Trophoblast cell (in vitro differentiated cells and primary cell): ENCODE data around the gene AGBL4.
A peak's percentile ranks its signal among the peaks of the same experiment; 100 is the strongest.

ENCODE experiments used
- DNase-seq, 2 donors: peaks; one replicate each; pipeline ENCODE4 v3.0.0-alpha.2; 2016
- H2AFZ ChIP-seq: 2 replicates; pipeline ENCODE4 v1.6.1; 2013; ENCODE audit warnings: low read length, moderate library complexity, mild to moderate bottlenecking; ENCODE audit not compliant: insufficient read depth, poor library complexity
- H2AK5ac ChIP-seq: 2 replicates; pipeline ENCODE4 v1.6.1; 2013; ENCODE audit warnings: mild to moderate bottlenecking, low read length
- H2BK120ac ChIP-seq: 2 replicates; pipeline ENCODE4 v1.6.1; 2013; ENCODE audit warnings: low read length, mild to moderate bottlenecking, moderate library complexity; ENCODE audit not compliant: insufficient read depth, poor library complexity
- H2BK12ac ChIP-seq: 2 replicates; pipeline ENCODE4 v1.6.1; 2013; ENCODE audit warnings: mild to moderate bottlenecking, low read length, moderate library complexity
- H2BK5ac ChIP-seq: 2 replicates; pipeline ENCODE4 v1.6.1; 2013; ENCODE audit warnings: low read length, low read depth, moderate library complexity, mild to moderate bottlenecking; ENCODE audit not compliant: poor library complexity
- H3K14ac ChIP-seq: 2 replicates; pipeline ENCODE4 v1.6.1; 2013; ENCODE audit warnings: mild to moderate bottlenecking, low read length
- H3K18ac ChIP-seq: 2 replicates; pipeline ENCODE4 v1.6.1; 2013; ENCODE audit warnings: mild to moderate bottlenecking, low read length
- H3K23ac ChIP-seq: 2 replicates; pipeline ENCODE4 v1.6.1; 2013; ENCODE audit warnings: low read length
- H3K27ac ChIP-seq: 2 replicates; pipeline ENCODE4 v1.5.1; 2013; ENCODE audit warnings: low read depth, mild to moderate bottlenecking, inconsistent platforms, low read length, moderate library complexity
- H3K27me3 ChIP-seq: 2 replicates; pipeline ENCODE4 v1.6.1; 2013; ENCODE audit warnings: inconsistent platforms, mild to moderate bottlenecking, low read length, moderate library complexity; ENCODE audit not compliant: insufficient read depth
- H3K36me3 ChIP-seq, 2 experiments: 1 replicate in 1 of 2; 2 replicates in 1 of 2; pipeline ENCODE4 v1.6.1; 2013; ENCODE audit warnings: low read length in 2 of 2, mild to moderate bottlenecking in 2 of 2, moderate library complexity in 1 of 2; ENCODE audit not compliant: insufficient read depth in 2 of 2, control insufficient read depth in 1 of 2
- H3K4ac ChIP-seq: 2 replicates; pipeline ENCODE4 v1.6.1; 2013; ENCODE audit warnings: low read depth, mild to moderate bottlenecking, low read length, moderate library complexity
- H3K4me1 ChIP-seq, 2 experiments: 1 replicate in 1 of 2; 2 replicates in 1 of 2; pipeline ENCODE4 v1.6.1; 2013; ENCODE audit warnings: low read length in 2 of 2, mild to moderate bottlenecking in 2 of 2, moderate library complexity in 1 of 2; ENCODE audit not compliant: insufficient read depth in 2 of 2, control insufficient read depth in 1 of 2
- H3K4me2 ChIP-seq: 2 replicates; pipeline ENCODE4 v1.6.1; 2013; ENCODE audit warnings: inconsistent platforms, mild to moderate bottlenecking, low read length, moderate library complexity
- H3K4me3 ChIP-seq: 2 replicates; pipeline ENCODE4 v1.5.1; 2013; ENCODE audit warnings: mild to moderate bottlenecking, low read depth, low read length, inconsistent platforms
- H3K79me1 ChIP-seq: one replicate; pipeline ENCODE4 v1.6.1; 2013; ENCODE audit warnings: low read length
- H3K79me2 ChIP-seq: 2 replicates; pipeline ENCODE4 v1.6.1; 2013; ENCODE audit warnings: low read length, mild to moderate bottlenecking; ENCODE audit not compliant: control insufficient read depth, insufficient read depth, poor library complexity
- H3K9ac ChIP-seq: 2 replicates; pipeline ENCODE4 v1.6.1; 2013; ENCODE audit warnings: mild to moderate bottlenecking, low read length
- H3K9me3 ChIP-seq: 2 replicates; pipeline ENCODE4 v1.6.1; 2013; ENCODE audit warnings: low read depth, mild to moderate bottlenecking, control low read depth, inconsistent platforms, low read length; ENCODE audit not compliant: insufficient read depth
- H4K12ac ChIP-seq: 2 replicates; pipeline ENCODE4 v1.6.1; 2013; ENCODE audit warnings: low read depth, mild to moderate bottlenecking, low read length, moderate library complexity
- H4K8ac ChIP-seq: 2 replicates; pipeline ENCODE4 v1.6.1; 2013; ENCODE audit warnings: low read depth, mild to moderate bottlenecking, low read length, moderate library complexity
- H4K91ac ChIP-seq: one replicate; pipeline ENCODE4 v1.6.1; 2013; ENCODE audit warnings: low read depth, mild to moderate bottlenecking, low read length, moderate library complexity
- WGBS: extraction: QIAGEN DNeasy Blood & Tissue Kit; methylation state at CpG from one replicate; pipeline ENCODE4 v1.1.7; 2013; ENCODE audit warnings: missing lambda C conversion rate; ENCODE audit not compliant: insufficient read length, insufficient coverage; ENCODE audit errors: extremely low coverage; 5-methylcytosine and 5-hydroxymethylcytosine counted together

The AGBL4 gene

GRCh38 chr1:49340576-49340975, 683.2 kb downstream of the AGBL4 start:
- no peak overlapping the region for H3K4me2 ChIP-seq
- no peak overlapping the region for H3K4ac ChIP-seq
- H4K12ac ChIP-seq: no peak overlapping the region
- no peak overlapping the region for H2BK5ac ChIP-seq
- no peak overlapping the region for H3K27ac ChIP-seq
- H2AFZ ChIP-seq: no peak overlapping the region
- no peak overlapping the region for H3K18ac ChIP-seq
- WGBS: no CpG with 5 or more reads among the region's 2 CpGs
- no peak overlapping the region for H2BK120ac ChIP-seq
- no peak overlapping the region for H3K4me3 ChIP-seq
- no peaks in the 10 kb centered on the region for H3K79me1 ChIP-seq
- H4K91ac ChIP-seq: no peak overlapping the region
- H3K4me1 ChIP-seq: no peaks in the 10 kb centered on the region
- DNase-seq: peak; percentile 22 to 59
- no peak overlapping the region for H3K14ac ChIP-seq
- H4K8ac ChIP-seq: no peak overlapping the region
- H3K36me3 ChIP-seq: no peaks in the 10 kb centered on the region
- H2BK12ac ChIP-seq: no peak overlapping the region
- no peak overlapping the region for H2AK5ac ChIP-seq
- no peak overlapping the region for H3K23ac ChIP-seq
- no peaks in the 10 kb centered on the region for H3K9me3 ChIP-seq
- no peak overlapping the region for H3K9ac ChIP-seq
- H3K27me3 ChIP-seq: no peaks in the 10 kb centered on the region
- no peaks in the 10 kb centered on the region for H3K79me2 ChIP-seq

GRCh38 chr1:49339043-49339442, 684.7 kb downstream of the AGBL4 start:
- no peak overlapping the region for H2AK5ac ChIP-seq
- no peak overlapping the region for H4K91ac ChIP-seq
- H4K12ac ChIP-seq: no peak overlapping the region
- no peaks in the 10 kb centered on the region for H3K27me3 ChIP-seq
- H2AFZ ChIP-seq: no peak overlapping the region
- no peaks in the 10 kb centered on the region for H3K79me1 ChIP-seq
- H3K27ac ChIP-seq: no peak overlapping the region
- no peak for DNase-seq
- H3K9me3 ChIP-seq: no peaks in the 10 kb centered on the region
- H3K9ac ChIP-seq: no peak overlapping the region
- H3K36me3 ChIP-seq: no peaks in the 10 kb centered on the region
- H3K4me2 ChIP-seq: no peak overlapping the region
- H3K18ac ChIP-seq: no peak overlapping the region
- no peak overlapping the region for H2BK12ac ChIP-seq
- WGBS: no CpG with 5 or more reads among the region's 4 CpGs
- no peaks in the 10 kb centered on the region for H3K79me2 ChIP-seq
- H2BK120ac ChIP-seq: no peak overlapping the region
- no peaks in the 10 kb centered on the region for H3K4me1 ChIP-seq
- H3K23ac ChIP-seq: no peak overlapping the region
- no peak overlapping the region for H2BK5ac ChIP-seq
- H4K8ac ChIP-seq: no peak overlapping the region
- H3K4me3 ChIP-seq: no peak overlapping the region
- H3K4ac ChIP-seq: no peak overlapping the region
- H3K14ac ChIP-seq: no peak overlapping the region

DNA sequence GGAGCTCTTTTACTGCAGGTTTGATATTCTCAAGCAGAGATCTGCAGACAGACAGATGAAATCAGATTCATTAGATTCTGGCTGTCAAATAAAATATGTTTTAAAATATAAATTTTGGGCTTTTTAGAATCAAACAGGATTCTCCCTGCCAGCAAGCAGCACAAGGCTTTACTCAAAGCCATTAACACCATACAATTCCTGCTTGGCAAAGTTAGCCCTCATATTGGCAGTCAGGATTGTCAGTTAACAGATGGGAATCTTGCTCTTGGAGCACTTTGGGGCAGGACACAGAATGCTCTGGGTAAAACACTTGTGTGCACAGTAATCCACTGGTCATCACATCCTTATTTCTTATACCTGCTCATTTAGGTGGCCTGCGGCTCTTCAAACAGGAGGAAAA, 686.5 kb downstream of the AGBL4 start:
- Histone ChIP-seq H3K9me3 (no peaks in the 10 kb centered on the region), H3K18ac (no peak overlapping the region), H4K12ac (no peak overlapping the region), H2BK12ac (no peak overlapping the region), H3K14ac (no peak overlapping the region), H2BK5ac (no peak overlapping the region), H2BK120ac (no peak overlapping the region), H4K91ac (no peak overlapping the region), H3K9ac (no peak overlapping the region), H3K27ac (no peak overlapping the region), H3K4me2 (no peak overlapping the region), H3K79me2 (no peaks in the 10 kb centered on the region), H3K79me1 (no peaks in the 10 kb centered on the region), H4K8ac (no peak overlapping the region), H3K23ac (no peak overlapping the region), H2AFZ (no peak overlapping the region), H3K36me3 (no peaks in the 10 kb centered on the region), H3K27me3 (no peaks in the 10 kb centered on the region), H3K4me3 (no peak overlapping the region), H3K4me1 (no peaks in the 10 kb centered on the region), H2AK5ac (no peak overlapping the region), H3K4ac (no peak overlapping the region)
- WGBS: no CpG with 5 or more reads among the region's 1 CpG
- no peak for DNase-seq

DNA sequence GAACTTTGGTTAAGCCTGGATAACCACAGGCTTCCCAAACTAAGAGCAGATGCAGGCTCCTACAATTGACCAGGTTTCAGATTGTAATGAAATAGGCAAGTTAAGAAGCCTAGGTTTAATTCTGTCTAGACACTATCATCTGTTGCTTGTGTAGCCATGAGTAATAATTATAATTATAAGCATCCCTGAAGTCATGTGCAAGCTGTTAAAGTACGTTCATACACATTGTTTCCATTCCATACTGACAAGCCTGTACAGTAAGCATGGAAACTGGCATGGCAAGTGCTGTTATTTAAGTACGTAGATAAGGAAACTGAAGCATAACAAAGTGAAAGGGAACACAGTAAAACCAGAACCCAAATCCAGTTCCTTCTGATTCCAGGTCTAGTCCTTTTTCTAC, 689.8 kb downstream of the AGBL4 start:
- H3K79me1 ChIP-seq: no peaks in the 10 kb centered on the region
- H2BK12ac ChIP-seq: no peak overlapping the region
- H3K14ac ChIP-seq: no peak overlapping the region
- no peak overlapping the region for H4K91ac ChIP-seq
- DNase-seq: peak; percentile 62 to 72
- no peak overlapping the region for H3K4me2 ChIP-seq
- H3K18ac ChIP-seq: no peak overlapping the region
- no CpG with 5 or more reads among the region's 2 CpGs for WGBS
- no peak overlapping the region for H3K4me3 ChIP-seq
- no peak overlapping the region for H2BK5ac ChIP-seq
- no peaks in the 10 kb centered on the region for H3K27me3 ChIP-seq
- H2AFZ ChIP-seq: no peak overlapping the region
- no peak overlapping the region for H2AK5ac ChIP-seq
- H3K79me2 ChIP-seq: no peaks in the 10 kb centered on the region
- no peak overlapping the region for H3K4ac ChIP-seq
- no peak overlapping the region for H3K27ac ChIP-seq
- H3K9me3 ChIP-seq: peaks cover 10% of the 10 kb centered on the region
- no peaks in the 10 kb centered on the region for H3K36me3 ChIP-seq
- H2BK120ac ChIP-seq: no peak overlapping the region
- no peak overlapping the region for H4K8ac ChIP-seq
- H3K9ac ChIP-seq: no peak overlapping the region
- H4K12ac ChIP-seq: no peak overlapping the region
- H3K23ac ChIP-seq: no peak overlapping the region
- H3K4me1 ChIP-seq: peaks cover 2% of the 10 kb centered on the region in 2 experiments
